ELF-1 (cell line): ENCODE results near the gene ANO2.

Experiments
- DNase-seq: peaks from one replicate; pipeline ENCODE4 v3.0.0-alpha.2; 2016; ENCODE audit warnings: low read depth, low spot score

The ANO2 gene

DNA sequence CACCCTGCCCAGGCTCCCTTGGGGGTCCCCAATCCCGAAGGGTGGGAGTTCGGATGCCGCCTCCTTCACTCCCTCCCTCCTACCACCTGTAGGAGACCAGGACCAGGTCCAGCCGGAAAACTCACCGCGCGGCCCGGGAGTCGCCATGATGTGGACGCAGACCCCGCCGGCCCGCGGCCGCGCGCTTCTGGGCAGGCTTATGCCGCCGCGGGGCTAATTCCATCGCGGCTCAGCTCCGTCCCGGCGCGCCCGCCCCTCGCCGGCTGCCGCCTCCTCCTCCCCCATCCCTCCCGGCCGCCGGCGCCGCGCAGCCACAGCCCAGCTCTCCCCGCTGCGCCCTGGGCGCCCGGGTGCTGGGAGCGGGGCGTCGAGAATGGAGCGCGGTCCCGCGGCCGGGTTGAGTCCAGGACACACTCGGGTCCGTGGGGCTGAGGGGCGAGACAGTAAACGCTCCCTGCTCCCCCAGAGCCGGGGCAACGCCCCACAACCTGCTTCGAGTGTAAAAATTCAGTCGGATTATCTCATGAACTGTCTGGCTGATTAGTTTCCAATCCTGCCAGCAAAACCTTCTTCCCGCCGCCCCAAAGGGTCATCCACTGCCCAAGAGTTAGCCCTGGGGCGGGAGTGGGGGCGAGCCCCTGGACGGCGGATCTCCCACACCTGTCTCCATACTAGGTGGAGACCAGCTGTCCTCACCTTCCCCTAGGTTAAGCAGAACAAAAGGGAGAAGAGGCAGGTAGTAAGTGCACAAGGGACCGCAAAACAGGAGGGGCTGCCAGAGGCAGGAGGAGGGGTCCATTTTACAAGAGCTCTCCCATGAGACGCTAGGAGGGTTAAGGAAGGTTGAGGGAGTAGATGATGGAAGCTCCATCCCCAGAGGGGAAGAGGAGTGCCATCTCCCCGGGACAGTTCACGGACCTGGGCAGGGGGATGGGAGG lies at the start of gene ANO2:
Gene ANO2 (minus strand): TSS at position 189 of the 938 bp plus-strand sequence. CDS start 42 bp downstream, at position 147.
- DNase-seq: peak; percentile 84

DNA sequence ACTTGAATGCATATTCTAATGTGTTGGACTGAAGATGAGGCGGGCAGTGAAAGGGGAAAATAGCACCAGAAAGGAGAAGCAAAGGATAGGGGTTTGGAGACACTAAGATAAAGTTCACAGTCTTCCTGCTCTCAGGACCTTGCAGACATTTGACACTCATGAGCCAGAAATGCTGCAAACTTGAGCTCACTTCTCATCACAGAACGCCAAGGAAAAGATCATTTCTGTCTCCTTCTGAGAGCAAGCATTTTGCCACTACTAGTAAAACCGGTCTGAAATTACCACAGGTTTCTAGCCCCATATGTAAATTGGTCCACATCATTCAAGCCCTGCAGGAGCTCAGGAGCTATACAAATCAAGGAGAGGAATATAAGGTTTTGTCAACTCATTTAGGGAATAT lies 44.6 kb upstream of the ANO2 start:
- DNase-seq: no peak

GRCh38 chr12:5988659-5989116 lies 43.6 kb upstream of the ANO2 start:
- peak; percentile 89 for DNase-seq

DNA sequence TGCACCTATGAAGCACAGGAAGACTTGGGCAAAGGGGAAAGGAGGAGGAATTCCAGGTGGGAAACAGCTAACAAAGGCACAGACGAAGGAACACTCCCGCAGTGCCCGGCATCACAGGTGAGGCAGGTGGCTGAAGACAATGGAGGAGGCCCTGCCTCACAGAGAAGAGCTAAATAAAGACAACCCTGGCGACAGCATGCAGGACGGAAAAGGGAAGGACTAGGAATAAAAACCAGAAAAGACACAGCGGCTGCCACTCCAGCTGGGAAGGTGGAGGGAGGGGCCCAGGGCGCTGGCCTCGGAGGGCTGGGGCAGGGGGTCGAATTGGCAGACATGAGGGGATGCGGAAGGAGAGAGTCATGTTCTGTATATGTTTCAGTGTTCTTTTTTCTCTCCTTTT lies 43.0 kb upstream of the ANO2 start:
- DNase-seq: no peak

GRCh38 chr12:5987573-5987972 lies 42.5 kb upstream of the ANO2 start:
- no peak for DNase-seq

DNA sequence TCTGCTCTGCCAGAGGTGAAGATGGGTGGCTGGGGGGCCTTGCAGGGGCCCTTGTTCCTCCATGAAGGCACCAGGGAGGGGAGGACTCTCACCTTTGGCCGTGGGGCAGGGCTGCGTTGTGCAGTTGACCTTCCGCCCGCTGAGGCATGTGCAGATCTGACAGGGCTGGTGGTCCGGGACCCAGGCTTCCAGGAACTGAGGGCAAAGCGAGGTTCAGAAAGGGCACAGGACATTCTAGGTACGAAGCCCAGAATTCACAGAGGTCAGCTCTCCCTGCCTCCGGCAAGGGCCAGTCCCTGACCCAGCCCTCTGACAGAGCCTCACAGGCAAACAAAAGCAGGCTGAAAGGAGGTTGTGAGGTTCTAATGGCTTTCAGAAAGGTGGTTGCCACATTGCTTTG lies 40.4 kb upstream of the ANO2 start:
- DNase-seq: peak; percentile 15

DNA sequence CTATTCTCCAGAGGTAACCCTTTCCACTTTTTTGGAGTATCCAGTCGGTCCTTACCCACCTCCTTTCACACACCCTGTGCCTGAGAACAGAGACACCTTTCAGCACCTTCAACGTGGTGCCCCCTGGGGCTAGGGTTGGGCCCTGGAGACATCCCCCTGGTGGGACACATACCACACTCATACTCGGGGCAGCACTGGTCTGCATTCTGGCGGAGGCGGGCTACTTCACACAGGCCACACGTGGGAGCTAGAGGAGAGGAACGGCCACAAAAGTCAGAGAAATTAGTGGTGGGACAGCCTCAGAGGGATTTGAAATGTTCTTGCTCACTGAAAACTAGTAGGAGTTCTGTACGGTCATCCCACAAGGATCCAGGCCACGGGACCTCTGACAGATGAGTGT lies 39.8 kb upstream of the ANO2 start:
- DNase-seq: peak; percentile 9

DNA sequence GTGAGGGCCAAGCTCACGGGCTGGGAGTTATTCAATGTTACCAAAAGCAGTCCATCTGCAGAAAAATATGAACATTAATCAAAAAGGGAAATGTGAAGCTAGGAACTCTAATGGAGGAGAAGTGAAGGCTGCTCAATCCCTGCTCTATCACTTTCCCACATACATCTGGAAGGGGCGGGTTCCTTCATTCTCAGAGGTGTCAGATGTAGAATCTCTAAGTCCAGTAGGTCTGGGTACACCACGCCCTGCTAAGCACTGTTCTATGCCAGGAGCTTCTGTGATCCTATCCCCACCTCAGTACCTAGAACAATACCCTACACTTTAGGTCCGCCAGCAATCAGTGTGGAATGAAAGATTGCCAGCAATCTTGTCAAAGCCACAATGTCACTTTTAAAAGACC lies 37.0 kb upstream of the ANO2 start:
- DNase-seq: no peak

GRCh38 chr12:5977556-5977955 lies 32.5 kb upstream of the ANO2 start:
- DNase-seq: no peak

- DNase-seq: no peak
These were observed 31.7 kb upstream of the ANO2 start for GRCh38 chr12:5976711-5977110.

- no peak for DNase-seq
These were observed 31.1 kb upstream of the ANO2 start for GRCh38 chr12:5976196-5976595.

DNA sequence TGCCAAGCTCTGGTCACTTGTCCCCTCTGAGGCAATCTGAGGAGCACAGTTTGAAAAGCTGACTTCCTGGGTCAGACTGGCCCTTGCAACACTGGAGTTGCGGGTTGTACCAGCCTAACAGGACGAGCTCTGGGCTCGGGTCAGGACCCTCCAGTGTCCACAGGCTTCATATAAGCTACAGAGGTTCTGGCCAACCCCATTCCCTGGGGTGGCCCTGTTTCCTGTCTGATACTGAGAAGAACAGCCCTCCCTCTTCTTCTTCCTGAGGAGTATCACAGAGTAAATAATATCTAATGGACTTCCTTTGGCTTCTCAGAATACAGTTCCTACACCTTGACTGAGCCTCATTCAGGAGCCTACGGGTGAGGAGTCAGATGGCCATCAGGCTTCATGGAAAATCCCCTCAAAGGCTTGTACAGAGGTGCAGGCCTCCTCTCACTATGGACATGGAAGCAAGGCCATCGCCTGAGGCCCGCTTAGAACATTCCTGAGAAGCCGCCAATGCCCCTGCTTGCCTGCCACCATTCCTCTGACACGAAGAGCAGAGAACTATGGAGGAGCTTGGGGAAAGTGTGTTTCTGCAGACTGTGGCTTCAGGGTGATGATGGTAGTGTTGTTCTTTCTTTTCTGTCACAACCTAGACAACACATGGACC lies 28.5 kb upstream of the ANO2 start:
- DNase-seq: peak; percentile 14

DNA sequence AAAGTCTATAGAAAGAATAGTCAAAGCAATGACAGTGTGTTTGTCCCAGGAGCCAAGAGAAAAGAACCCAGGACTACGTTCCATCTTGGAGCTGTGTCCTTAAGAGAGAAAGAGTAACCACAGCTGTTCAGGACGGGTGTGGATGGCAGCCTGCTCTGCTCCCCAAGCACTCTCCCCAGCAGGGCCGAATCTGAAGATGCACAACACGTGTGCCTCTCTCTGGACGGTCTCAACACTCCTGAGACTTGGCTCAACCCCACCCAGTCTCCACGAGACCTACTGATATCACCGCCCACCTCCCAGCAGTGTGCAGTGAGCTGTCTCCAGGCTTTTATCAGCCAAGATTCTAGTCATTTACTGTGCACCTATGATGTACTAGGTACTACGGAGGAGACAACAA lies 27.3 kb upstream of the ANO2 start:
- DNase-seq: no peak

DNA sequence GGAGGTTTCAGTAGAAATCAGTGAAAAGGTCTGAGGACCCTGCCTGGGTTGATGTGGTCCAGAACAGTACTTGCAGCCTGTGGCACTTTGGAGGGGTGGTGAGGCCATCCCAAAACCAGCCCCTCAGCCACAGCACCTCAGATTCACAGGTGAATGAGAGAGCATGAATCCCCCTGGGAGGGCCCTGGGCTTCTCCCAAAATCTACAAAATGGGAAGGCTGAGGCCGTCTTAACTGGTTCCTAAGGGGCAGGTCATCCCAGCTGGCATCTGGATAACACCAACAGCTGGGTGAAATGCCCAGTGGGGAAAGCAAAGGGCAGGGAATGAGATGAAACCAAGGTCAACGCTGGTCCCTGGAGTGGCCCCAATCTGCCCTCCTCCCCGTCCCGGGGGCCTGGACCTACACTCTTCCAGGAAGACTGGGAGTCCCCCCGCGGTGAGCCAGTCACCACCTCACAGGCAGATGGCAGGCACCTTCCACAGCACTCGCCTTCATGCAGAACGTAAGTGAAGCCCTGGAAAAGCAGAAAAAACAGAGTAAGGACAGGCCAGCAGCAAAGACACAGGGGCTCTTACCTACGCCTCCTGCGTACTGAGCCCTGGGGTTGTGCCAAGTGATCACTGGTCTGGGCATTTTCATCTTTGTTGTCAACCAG lies 26.3 kb upstream of the ANO2 start:
- no peak for DNase-seq

DNA sequence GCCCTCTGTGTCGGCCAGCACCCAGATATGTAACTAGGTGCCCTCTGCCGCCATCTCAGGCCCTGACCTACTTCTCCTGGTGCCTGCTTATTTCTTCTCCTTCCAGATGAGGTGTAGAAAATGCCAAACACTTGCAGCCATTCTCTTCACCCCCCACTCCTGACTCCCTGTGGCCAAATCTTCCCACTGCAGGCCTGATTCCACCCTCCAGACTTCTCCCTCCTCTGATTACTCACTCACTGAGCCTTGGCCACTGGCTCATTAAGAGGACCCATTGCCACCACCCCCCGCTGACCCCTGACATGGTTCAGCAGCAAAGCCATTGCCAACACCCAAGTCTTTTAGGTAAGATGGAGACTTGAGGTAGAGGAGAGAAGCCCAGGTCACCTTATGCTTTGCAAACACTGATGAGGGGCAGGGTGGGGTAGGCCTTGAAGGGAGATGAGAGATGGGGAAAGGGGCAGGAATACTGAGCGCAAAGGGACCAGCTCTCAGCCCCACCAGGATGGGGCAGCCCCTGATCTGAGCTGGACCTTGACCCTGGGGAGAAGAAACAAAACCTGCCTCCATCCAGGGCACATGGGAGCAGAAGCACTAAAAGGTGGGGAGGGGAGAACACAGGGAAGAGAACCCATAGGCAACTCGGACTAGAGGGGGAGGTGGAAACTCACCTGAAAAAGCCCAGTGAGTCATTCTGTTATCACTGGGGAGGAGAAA lies 25.1 kb upstream of the ANO2 start:
- no peak for DNase-seq

DNA sequence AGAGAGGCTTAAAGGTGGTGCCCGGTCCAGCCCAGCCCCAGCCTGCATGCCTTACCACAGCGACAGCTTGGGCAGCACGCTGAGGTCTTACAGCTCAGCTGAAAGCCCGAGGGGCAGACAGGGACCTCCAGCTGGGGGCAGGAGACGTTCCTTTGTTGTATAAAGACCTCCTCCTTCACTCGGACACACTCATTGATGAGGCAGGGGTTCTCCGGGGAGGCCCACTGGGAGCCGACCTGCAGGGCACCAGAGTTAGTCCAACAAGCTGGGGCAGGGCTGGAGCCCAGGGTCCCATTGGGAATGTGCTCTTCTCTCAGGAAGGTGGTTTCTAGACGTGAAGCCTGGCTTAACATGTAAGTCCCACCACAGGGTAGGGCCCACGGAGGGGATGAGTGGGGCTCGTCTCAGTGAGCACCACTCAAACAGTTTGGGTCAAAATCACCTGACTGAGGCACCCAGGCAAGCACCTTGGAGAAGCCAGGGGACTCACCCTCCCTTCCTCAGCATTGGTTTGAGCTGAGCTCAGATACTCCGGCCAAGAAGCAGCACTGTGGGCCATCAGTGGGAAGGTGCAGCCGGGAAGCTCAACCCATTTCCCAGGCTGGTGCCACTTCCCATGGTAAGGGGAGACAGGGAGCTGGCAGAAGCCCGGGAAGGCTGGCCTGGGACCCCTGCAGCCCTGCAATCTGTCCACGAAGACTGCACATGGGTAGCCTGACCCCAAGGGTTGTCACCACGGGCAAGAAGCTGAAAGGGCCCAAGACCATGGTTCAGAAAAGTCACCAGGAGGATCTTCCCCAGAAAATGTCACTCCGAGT lies 24.3 kb upstream of the ANO2 start:
- peak; percentile 69 for DNase-seq

DNA sequence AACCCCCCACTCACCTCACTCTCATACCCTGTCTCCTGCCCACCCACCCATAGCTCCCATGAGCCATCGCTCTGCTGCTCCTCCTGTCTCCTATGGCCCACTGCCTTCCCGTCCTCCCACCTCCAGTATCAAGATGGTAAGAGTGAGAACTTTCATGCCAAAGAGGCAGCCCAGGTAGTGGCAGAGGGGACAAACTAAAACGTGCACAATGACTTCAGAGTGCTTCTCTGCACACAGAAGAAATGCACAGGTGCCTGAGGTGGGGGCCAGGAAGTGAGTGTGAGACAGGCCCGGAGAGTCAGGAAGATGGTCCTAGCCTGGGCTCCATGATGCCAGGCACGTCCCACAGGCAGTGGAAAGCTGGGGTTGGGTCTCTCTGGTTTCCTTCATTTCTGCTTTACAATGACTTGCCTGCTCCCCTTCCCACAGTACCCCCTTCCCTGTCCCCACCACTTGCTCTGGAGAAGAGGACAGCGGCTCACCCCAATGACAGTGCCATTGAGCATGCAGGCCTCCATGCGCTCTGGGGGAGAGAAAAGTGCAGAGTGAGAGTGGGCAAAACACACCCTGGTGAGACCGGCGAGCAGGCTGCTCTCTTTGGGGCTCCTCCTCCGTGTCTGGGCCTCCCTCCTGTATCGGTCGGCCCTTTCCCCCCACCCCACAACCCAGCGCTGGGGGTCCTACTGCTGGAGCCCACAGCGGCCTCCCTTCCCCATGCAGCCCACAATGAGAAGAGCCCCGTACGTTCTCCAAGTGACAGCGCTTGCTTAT lies 22.8 kb upstream of the ANO2 start:
- DNase-seq: no peak

- no peak for DNase-seq
These were observed 21.5 kb upstream of the ANO2 start for GRCh38 chr12:5966486-5967095.

DNA sequence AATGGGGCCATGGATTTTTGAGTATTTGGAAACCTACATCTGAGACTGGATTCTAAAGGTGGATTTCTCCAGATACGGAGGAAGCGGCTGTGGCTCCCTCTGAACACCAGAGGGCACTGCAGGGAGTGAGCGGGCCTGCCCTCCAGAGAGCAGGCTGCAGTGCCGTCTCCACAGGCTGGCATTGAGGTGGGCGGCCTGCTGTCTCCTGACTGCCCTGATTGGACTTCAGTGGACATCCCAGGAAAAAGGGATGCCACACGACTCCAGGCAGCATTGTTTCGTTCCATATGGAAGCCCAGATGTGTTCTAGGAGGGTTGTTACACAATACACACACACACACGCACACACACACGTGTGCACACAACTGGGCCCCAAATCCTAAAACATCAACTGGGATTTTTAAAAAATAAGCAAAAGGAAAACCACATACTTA lies 20.9 kb upstream of the ANO2 start:
- DNase-seq: peak; percentile 58
